NCI-H1436 treated with DMSO at 0.1 percent for 48 hours (cell line): Measurements from ENCODE around the gene NOL4.
A peak's percentile ranks its signal among the peaks of the same experiment; 100 is the strongest.
"Not testable (repeated sequence)": the region's sequence is repeated elsewhere in the genome, so short reads cannot be mapped to it uniquely, and the experiment has no call there.

Experiments used
- DNase-seq: peaks from one replicate; lab custom pipeline; 2025; lab: John Stamatoyannopoulos, UW

Gene NOL4

GRCh38 chr18:34224423-34225217 is at the start of gene NOL4:
TSS of gene NOL4 (minus strand) at chr18:34224913. CDS start at chr18:34223253, 1,660 bp downstream.
- peak; percentile 92 for DNase-seq

DNA sequence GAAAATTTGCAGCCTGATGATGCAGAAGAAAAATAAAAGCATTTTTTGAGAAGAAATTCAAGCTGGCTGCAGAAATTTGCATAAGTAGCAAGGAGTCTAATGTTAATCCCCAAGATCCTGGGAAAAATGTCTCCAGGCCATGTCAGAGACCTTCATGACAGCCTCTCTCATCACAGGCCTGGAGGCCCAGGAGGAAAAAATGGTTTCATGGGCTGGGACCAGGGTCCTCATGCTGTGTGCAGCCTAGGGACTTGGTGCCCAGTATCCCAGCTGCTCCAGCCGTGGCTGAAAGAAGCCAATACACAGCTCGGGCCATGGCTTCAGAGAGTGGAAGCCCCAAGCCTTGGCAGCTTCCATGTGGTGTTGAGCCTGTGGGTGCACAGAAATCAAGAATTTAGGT is 41.3 kb upstream of the NOL4 start:
- DNase-seq, result not testable (repeated sequence)

GRCh38 chr18:34261865-34262780 is 37.4 kb upstream of the NOL4 start:
- DNase-seq, result no peak

DNA sequence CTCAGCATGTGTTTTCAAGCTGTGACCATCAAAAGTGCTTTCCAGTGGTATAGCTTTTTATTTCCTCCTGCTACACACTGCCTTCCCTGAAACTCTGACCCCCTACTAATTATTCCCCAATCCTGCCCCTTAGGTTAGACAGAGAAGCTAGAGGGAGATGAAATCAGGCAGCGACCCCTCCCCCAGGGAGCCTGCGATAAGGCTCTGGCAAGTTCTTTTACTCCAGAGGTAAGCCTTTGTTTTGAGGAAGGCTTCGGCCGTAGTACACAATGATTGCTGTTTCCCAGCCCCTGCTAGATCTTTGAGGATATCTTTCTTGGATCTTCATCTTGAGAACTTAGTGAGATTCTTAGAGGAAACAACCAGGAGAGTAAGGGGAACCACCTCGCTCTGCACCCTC is 33.5 kb upstream of the NOL4 start:
- DNase-seq, result no peak

GRCh38 chr18:34251919-34252318 is 27.2 kb upstream of the NOL4 start:
- DNase-seq, result no peak

GRCh38 chr18:34248727-34249126 is 24.0 kb upstream of the NOL4 start:
- DNase-seq, result no peak

- no peak for DNase-seq
Measured at GRCh38 chr18:34242739-34243138, 18.0 kb upstream of the NOL4 start.

- DNase-seq, result not testable (repeated sequence)
Measured at GRCh38 chr18:34233781-34234388, 9.2 kb upstream of the NOL4 start.

DNA sequence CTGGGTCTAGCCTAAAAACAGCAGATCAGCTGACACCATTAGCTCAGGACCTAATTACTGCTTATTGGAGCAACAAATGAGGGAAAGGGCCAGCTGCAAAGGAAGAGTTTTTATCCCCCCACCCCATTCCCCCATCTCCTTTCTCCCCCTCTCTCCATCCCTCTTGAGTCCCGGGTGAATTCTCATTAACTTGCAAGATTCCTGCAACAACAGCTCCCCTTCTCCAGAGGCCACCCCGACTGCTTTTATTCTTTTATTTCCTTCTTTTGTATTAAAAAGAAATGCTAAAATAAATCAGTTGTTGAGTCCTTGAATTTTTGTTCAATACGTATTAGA is 473 bp upstream of the NOL4 start:
- no peak for DNase-seq

GRCh38 chr18:34223893-34224422 is 755 bp downstream of the NOL4 start:
- DNase-seq, result no peak

DNA sequence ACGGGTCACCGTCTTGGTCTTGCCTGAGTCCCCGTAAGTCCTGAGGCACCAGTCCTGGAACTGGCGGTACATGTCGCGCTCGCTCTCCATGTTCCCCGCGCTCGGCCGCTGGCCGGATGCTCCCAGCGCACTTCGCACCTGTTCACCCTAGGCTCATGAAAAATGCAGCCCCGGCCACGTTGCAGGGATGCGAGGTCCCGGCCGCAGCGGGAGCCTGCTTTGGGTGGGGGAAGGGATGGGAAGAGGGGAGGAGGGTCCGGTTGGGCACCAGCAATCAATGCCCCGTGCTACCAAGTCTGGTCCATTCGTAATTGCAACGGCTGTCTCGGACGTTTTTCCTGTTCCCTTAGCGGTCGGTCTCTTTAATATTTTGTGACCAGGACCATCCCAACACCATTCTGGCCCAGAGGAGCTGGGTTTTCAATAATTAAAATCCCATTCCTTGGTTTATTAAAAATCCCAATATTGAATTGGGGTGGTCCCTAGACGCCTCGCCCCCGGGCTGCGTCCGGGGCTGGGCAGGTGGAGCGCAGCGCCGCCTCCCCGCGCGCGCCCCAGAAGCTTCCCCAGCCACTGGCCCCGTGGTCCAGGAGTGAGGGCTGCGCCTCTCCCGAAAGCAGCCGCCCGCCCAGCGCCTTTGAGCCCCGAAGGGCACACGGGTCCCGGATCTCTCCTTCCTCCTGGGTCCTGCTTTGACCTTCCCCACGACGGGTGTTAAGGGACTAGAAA is 1.4 kb downstream of the NOL4 start:
- no peak for DNase-seq

GRCh38 chr18:34222307-34223163 is 2.2 kb downstream of the NOL4 start:
- DNase-seq, result peak; percentile 26

DNA sequence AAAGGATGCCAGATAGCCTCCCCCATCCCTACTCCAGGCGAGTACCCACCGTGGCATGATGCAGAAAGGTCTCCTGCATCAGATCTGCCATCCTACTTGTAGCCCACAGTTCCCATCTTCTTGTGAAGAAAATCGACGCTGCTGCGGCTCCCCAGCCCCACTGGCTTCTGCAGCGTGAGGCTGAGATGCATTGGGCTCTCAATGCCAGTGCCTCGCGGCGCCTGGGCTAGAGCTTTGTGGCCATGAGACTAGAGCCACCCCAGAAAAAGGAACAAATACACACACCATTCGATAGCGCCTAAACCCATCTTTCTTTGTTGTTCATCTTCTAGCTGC is 2.8 kb downstream of the NOL4 start:
- DNase-seq, result no peak

- DNase-seq, result peak; percentile 18
Measured at GRCh38 chr18:34220081-34220815, 4.5 kb downstream of the NOL4 start.

DNA sequence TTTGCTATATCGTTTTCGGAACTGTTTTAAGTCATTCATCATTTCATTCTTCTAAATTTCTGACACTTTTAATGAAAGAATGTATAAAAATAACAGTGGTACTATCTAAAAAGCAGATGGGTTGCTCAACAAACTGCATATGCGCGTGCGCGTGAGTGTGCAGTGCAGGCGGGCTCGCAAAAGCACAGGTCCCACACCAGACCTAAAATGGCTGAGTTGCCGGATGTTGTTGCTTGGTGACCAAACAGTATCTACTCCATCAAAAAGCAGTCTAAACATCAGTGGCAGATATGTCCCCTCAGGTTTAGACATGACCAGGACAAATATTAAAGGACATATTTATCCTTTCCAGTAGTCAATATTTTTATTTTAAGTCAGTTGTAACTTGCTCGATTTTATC is 5.1 kb downstream of the NOL4 start:
- no peak for DNase-seq

DNA sequence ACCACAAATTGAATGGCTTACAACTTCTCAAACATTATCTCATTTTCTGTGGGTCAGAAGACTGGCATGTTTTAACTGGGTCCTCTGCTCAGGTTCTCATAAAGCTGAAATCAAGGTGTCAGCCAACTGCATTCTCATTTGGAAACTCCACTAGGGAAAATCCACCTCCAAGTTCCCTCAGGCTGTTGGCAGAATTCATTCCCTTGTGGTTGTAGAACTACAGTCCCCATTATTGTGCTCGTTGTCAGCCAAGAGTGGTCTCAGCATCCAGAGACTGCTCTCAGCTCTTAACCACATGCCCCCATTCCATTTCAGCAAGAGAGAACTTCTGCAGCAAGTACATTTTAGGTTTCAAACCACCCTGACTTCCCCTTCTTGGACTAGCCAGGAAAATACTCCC is 12.2 kb downstream of the NOL4 start:
- no peak for DNase-seq

GRCh38 chr18:34207344-34207851 is 17.3 kb downstream of the NOL4 start:
- no peak for DNase-seq

DNA sequence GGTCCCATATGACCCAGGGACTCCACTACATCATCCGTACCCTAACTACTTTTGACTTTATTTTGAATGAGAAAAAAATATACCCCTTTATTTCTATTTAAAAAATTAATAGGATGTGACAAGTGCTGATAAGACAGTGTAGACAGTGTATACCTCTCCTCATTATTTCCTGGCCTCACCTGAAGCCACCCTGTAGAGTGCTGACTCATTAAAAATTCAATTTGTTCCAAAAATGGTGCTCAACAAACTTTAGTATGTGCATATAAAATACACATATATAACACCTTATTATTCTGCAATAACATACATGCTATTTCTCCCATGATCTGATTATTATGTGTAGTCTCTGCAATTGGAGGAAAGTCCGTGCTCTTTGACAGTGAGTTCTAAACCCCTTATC is 20.8 kb downstream of the NOL4 start:
- DNase-seq, result no peak

- DNase-seq, result no peak
Measured at GRCh38 chr18:34196256-34196655, 28.5 kb downstream of the NOL4 start.

DNA sequence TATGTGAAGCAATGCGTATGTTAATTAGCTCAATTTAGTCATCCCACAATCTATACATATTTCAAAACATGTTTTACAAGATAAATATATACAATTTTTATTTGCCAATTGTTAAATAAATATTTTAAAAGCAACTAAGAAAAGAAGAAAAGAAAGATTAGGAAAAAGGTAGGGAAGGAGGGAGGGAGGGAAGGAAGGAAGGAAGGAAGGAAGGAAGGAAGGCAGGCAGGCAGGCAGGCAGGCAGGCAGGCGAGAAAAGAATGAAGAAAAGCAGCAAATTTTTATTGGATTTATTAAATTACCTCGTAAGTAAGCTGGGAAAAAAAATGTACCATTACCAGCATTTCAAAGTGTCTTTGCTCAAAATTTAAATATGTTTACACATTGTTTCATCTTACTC is 30.5 kb downstream of the NOL4 start:
- no peak for DNase-seq
